Raji (cell line): ENCODE results near the gene GOLGA8J.
"Not testable (repeated sequence)": the region's sequence is repeated elsewhere in the genome, so short reads cannot be mapped to it uniquely, and the experiment has no call there.

Source experiments
- POLR2A ChIP-seq: IDR thresholded peaks from 2 replicates; pipeline ENCODE4 v1.6.1; 2011; ENCODE audit warnings: low read depth, low read length, control low read depth; ENCODE audit not compliant: insufficient read depth

GOLGA8J gene

GRCh38 chr15:30082655-30083054, at the start of gene GOLGA8J:
Gene GOLGA8J, plus strand, starts transcription at chr15:30082955. Its CDS starts 98 bp downstream, at chr15:30083053.
- TF ChIP-seq POLR2A = not testable (repeated sequence)

GRCh38 chr15:30033211-30033610, 49.5 kb upstream of the GOLGA8J start:
- TF ChIP-seq POLR2A = no peak

- no peak for TF ChIP-seq POLR2A
These were observed 49.0 kb upstream of the GOLGA8J start for GRCh38 chr15:30033763-30034162.

GRCh38 chr15:30036036-30036703, 46.6 kb upstream of the GOLGA8J start:
- no peak for TF ChIP-seq POLR2A

GRCh38 chr15:30038667-30039523, 43.9 kb upstream of the GOLGA8J start:
- no peak for TF ChIP-seq POLR2A

GRCh38 chr15:30041868-30042267, 40.9 kb upstream of the GOLGA8J start:
- no peak for TF ChIP-seq POLR2A

GRCh38 chr15:30042556-30042955, 40.2 kb upstream of the GOLGA8J start:
- TF ChIP-seq POLR2A = no peak

- no peak for TF ChIP-seq POLR2A
These were observed 39.5 kb upstream of the GOLGA8J start for GRCh38 chr15:30043211-30043655.

GRCh38 chr15:30044377-30044776, 38.4 kb upstream of the GOLGA8J start:
- no peak for TF ChIP-seq POLR2A

GRCh38 chr15:30046430-30046829, 36.3 kb upstream of the GOLGA8J start:
- no peak for TF ChIP-seq POLR2A

GRCh38 chr15:30055604-30056003, 27.2 kb upstream of the GOLGA8J start:
- TF ChIP-seq POLR2A = no peak

GRCh38 chr15:30056166-30056565, 26.6 kb upstream of the GOLGA8J start:
- TF ChIP-seq POLR2A = no peak

- TF ChIP-seq POLR2A = no peak
These were observed 23.0 kb upstream of the GOLGA8J start for GRCh38 chr15:30059771-30060170.

- no peak for TF ChIP-seq POLR2A
These were observed 19.9 kb upstream of the GOLGA8J start for GRCh38 chr15:30062881-30063280.

- TF ChIP-seq POLR2A = no peak
These were observed 18.8 kb upstream of the GOLGA8J start for GRCh38 chr15:30063835-30064546.

- TF ChIP-seq POLR2A = no peak
These were observed 17.5 kb upstream of the GOLGA8J start for GRCh38 chr15:30065025-30065801.
